ENCODE measurements around the gene NHS.

NHS gene

DNA sequence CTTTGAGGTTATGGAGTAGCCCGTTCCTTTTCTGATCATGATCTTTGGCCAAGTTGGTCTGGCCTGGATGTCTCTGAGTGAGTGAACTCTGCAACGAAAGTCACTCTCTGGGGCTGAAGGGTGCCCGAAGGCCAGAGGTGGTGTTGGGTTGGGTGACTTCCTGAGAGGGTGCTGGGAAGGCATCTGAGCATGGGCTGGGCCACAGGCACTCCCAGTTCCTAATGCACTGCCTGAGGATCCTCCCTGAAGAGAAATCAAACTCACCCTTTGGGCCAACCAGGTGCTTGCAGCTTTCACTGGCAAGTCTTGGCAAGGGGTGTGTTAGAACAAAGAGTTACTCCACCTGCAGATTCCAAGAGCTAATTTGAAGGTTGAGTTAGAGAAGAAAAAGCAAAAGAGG is 295.9 kb downstream of the NHS start:
- no peak overlapping the region for H3K27ac ChIP-seq
- TF ChIP-seq, protein P1, sequence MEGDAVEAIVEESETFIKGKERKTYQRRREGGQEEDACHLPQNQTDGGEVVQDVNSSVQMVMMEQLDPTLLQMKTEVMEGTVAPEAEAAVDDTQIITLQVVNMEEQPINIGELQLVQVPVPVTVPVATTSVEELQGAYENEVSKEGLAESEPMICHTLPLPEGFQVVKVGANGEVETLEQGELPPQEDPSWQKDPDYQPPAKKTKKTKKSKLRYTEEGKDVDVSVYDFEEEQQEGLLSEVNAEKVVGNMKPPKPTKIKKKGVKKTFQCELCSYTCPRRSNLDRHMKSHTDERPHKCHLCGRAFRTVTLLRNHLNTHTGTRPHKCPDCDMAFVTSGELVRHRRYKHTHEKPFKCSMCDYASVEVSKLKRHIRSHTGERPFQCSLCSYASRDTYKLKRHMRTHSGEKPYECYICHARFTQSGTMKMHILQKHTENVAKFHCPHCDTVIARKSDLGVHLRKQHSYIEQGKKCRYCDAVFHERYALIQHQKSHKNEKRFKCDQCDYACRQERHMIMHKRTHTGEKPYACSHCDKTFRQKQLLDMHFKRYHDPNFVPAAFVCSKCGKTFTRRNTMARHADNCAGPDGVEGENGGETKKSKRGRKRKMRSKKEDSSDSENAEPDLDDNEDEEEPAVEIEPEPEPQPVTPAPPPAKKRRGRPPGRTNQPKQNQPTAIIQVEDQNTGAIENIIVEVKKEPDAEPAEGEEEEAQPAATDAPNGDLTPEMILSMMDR (IDR thresholded peaks at IDR 0.05): no peak
- TF ChIP-seq ZFX (IDR thresholded peaks at IDR 0.05; ENCODE audit: borderline replicate concordance): no peak

DNA sequence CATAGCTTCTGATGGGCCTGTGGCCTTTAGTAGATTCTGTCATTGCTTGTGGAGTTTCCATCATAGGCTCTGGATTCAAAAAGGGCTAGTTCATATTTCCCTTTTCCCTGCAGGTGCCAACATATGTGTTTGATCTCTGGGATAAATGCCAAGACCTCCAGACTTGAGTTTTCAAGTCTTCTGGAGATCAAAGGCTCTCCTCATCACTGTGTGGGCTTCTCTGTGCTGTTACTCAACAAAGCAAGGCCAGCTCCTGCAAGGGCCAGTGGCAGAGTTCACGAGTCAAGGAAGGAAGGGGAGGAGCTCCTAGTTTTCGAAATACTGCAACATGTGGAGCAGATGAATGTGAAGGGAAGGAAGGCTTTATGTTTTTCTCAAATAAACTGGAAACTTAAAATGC is 299.6 kb downstream of the NHS start:
- TF ChIP-seq, protein P1 (IDR thresholded peaks at IDR 0.05): no peak
- no peak for TF ChIP-seq ZFX (IDR thresholded peaks at IDR 0.05; ENCODE audit: borderline replicate concordance)
- no peak overlapping the region for H3K27ac ChIP-seq

DNA sequence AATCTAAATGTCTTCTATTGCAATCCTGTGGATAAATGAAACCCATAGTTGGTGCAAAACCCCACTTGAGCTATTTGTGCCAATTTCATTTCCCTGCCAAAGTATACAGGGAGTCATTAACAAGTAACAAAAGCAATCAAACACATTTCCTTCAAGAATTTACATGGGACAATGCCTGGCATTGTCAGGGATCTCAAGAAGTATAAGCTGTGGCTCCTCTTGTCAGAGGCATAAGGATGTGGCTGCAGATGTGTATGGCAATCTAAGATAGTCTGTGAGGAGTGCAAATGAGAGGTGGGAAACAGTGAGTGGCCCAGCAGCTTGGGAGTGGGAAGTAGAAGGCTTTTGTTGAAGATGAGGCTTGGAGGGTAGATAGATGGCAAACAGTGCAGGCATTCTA is 304.3 kb downstream of the NHS start:
- no peak overlapping the region for H3K27ac ChIP-seq

DNA sequence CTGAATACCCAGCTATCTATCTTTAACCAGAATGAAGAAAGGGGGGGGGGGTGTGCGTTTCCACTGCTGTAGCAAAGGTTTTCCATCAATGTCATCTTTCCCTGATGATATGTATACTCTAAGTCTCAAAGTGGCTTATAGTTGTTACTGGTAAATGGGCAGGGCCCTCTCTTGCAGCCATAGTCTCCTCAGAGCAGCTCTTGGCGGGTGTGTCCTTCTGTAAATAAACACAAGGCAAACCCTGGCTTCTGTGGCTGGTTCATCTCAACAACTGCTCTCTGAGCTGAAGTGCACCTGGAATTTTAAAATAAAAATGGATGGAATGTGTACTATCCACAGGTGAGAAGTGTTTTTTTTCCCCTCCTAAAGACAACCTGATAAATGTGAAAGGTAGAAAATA is 304.8 kb downstream of the NHS start:
- no peak overlapping the region for H3K27ac ChIP-seq
- no peak for TF ChIP-seq ZFX (IDR thresholded peaks at IDR 0.05; ENCODE audit: borderline replicate concordance)
- TF ChIP-seq, protein P1 (IDR thresholded peaks at IDR 0.05): no peak

More for the DNA sequence above, 304.3 kb downstream of the NHS start:
- TF ChIP-seq, protein P1 (IDR thresholded peaks at IDR 0.05): no peak
- no peak for TF ChIP-seq ZFX (IDR thresholded peaks at IDR 0.05; ENCODE audit: borderline replicate concordance)

DNA sequence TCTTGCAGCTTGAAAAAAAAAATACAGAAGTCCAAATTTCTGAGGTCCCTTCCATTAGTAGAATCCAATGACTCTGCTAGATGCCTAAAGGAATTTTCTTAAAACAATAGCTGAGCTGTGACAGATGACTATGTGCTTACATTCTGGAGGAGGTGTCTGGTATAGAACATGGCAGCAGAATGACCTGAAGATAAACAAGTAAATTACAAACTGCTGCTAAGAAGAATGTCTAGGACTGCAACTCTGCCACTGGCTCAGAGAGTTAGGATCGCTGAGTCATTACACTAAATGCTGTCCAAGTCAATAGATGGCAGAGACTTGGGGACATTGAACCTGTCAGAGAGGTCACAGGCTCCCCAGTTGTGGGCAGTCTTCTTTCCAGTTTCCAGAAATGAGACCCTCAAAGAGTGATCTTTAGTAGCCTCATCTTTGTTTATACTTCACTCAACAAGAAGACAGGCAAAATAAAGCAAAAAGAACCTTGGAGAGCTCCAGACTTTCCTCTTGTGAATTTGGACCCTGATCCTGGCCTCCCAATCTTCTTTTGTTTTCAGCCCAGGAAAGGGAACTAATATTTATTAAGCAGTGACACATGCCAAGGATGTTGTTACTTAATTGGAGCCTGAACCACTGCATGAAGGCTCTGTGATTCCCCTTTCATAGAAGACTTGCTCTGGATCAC is 305.9 kb downstream of the NHS start:
- H3K27ac ChIP-seq: no peak overlapping the region
- no peak for TF ChIP-seq ZFX (IDR thresholded peaks at IDR 0.05; ENCODE audit: borderline replicate concordance)
- TF ChIP-seq, protein P1 (IDR thresholded peaks at IDR 0.05): no peak

DNA sequence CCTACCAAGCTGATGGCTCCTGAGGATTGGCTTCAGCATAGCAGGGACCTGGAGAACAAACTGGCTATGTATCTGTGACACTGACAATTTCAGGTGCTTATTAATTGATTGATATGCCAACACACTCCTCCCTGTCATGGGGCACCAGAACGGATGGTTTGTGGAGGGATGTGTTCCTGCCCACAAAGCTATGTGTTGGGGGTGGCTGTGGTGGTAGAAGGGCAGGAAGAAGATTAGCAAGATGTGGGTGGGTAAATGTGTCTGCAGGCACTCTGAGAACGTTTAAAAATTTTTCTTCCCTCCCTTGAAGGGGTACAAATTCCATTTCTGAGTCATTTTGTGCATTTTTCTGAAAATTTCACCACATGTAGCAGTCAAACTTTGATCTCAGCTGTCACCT is 307.3 kb downstream of the NHS start:
- H3K27ac ChIP-seq: no peak overlapping the region
- no peak for TF ChIP-seq ZFX (IDR thresholded peaks at IDR 0.05; ENCODE audit: borderline replicate concordance)
- TF ChIP-seq, protein P1 (IDR thresholded peaks at IDR 0.05): no peak

DNA sequence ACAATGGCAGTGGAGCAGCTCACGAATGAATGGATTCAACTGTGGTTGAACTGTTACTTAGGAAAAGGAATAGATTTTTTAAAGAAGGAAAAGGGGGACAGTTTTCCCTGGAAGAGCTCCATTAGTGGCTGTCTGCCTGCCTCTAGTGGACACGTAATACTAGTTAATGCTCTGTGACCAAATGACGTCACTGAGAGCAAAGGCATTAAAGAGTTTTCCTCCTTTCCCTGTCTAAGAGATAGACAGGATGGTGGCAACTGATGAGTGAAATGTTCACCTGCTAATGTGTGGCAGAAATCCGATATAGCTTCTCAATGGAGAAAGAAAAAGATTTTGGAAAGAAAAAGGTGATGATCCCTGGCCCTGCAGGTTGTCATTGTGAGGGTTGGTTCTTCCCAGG is 310.0 kb downstream of the NHS start:
- no peak overlapping the region for H3K27ac ChIP-seq
- TF ChIP-seq ZFX (IDR thresholded peaks at IDR 0.05; ENCODE audit: borderline replicate concordance): no peak
- TF ChIP-seq, protein P1 (IDR thresholded peaks at IDR 0.05): no peak
